KMS-11 (cell line): ENCODE data around the gene RAPGEF6.

Source experiments
- H2AFZ ChIP-seq: fragments of 200-600 bp; sonication (generic); 2 replicates; pipeline ENCODE4 v1.6.1; 2016; ENCODE audit warnings: antibody characterized with exemption, mixed run types, low read depth
- H3K27ac ChIP-seq: fragments of 200-600 bp; sonication (generic); 2 replicates; pipeline ENCODE4 v1.6.1; 2016; ENCODE audit warnings: mild to moderate bottlenecking, mixed run types
- H3K27me3 ChIP-seq: fragments of 200-600 bp; sonication (generic); 2 replicates; pipeline ENCODE4 v1.6.1; 2017; ENCODE audit warnings: mild to moderate bottlenecking, low read depth, mixed run types, moderate library complexity; ENCODE audit not compliant: insufficient read depth
- H3K36me3 ChIP-seq: fragments of 200-600 bp; sonication (generic); 2 replicates; pipeline ENCODE4 v1.6.1; 2017; ENCODE audit warnings: mild to moderate bottlenecking, mixed run types; ENCODE audit not compliant: insufficient read depth
- H3K4me1 ChIP-seq: fragments of 200-600 bp; sonication (generic); 2 replicates; pipeline ENCODE4 v1.6.1; 2016; ENCODE audit warnings: mild to moderate bottlenecking, low read depth, mixed run types; ENCODE audit not compliant: poor library complexity, severe bottlenecking
- H3K4me2 ChIP-seq: fragments of 200-600 bp; sonication (generic); 2 replicates; pipeline ENCODE4 v1.7.0; 2016; ENCODE audit warnings: mild to moderate bottlenecking, mixed run types
- H3K4me3 ChIP-seq: fragments of 200-600 bp; sonication (generic); IDR thresholded peaks from 2 replicates; pipeline ENCODE4 v1.6.1; 2017; ENCODE audit warnings: low read depth, low read length, mixed read lengths; ENCODE audit not compliant: insufficient read depth
- H3K79me2 ChIP-seq: fragments of 200-600 bp; sonication (generic); 2 replicates; pipeline ENCODE4 v1.6.1; 2016; ENCODE audit warnings: low read depth, mixed run types; ENCODE audit not compliant: insufficient read depth
- H3K9ac ChIP-seq: fragments of 200-600 bp; sonication (generic); 2 replicates; pipeline ENCODE4 v1.6.1; 2016; ENCODE audit warnings: mild to moderate bottlenecking, mixed run types
- H4K20me1 ChIP-seq: fragments of 200-600 bp; sonication (generic); 2 replicates; pipeline ENCODE4 v1.6.1; 2016; ENCODE audit warnings: mild to moderate bottlenecking, mixed run types; ENCODE audit not compliant: insufficient read depth
- TF ChIP-seq, protein P1 (sequence below): fragments of 200-600 bp; sonication (generic); conservative IDR thresholded peaks from 2 replicates; pipeline ENCODE4 v1.6.1; 2017; ENCODE audit warnings: low read depth, mild to moderate bottlenecking, antibody characterized with exemption, low read length, moderate library complexity, mixed read lengths

RAPGEF6 gene

DNA sequence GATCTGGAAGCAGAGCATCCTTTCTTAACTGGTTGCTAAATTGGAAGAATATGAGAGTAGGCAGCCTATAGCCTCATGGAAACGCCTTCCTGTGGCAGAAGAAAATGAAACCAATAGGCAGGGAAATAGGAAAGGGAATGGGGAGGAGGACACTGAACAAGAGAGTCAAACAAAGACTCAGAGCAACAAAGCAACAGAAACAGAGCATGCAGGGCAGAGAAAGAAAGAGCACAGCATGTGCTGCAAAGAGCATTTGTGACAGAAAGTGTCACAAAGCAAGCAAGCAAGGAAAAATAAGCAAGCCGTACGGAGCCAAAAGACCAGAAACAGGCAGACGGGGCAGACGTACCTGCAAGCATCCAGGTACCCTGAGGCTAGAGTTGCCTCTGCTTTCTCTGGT is 123.1 kb downstream of the RAPGEF6 start:
- Histone ChIP-seq H4K20me1 (no peaks in the 10 kb centered on the region), H3K36me3 (no peaks in the 10 kb centered on the region), H3K4me3 (no peak overlapping the region), H2AFZ (no peak overlapping the region), H3K9ac (no peak overlapping the region), H3K27ac (no peak overlapping the region), H3K4me2 (no peak overlapping the region), H3K79me2 (no peaks in the 10 kb centered on the region), H3K4me1 (peaks cover 18% of the 10 kb centered on the region), H3K27me3 (no peaks in the 10 kb centered on the region)
- TF ChIP-seq, protein P1, sequence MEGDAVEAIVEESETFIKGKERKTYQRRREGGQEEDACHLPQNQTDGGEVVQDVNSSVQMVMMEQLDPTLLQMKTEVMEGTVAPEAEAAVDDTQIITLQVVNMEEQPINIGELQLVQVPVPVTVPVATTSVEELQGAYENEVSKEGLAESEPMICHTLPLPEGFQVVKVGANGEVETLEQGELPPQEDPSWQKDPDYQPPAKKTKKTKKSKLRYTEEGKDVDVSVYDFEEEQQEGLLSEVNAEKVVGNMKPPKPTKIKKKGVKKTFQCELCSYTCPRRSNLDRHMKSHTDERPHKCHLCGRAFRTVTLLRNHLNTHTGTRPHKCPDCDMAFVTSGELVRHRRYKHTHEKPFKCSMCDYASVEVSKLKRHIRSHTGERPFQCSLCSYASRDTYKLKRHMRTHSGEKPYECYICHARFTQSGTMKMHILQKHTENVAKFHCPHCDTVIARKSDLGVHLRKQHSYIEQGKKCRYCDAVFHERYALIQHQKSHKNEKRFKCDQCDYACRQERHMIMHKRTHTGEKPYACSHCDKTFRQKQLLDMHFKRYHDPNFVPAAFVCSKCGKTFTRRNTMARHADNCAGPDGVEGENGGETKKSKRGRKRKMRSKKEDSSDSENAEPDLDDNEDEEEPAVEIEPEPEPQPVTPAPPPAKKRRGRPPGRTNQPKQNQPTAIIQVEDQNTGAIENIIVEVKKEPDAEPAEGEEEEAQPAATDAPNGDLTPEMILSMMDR = no peak

DNA sequence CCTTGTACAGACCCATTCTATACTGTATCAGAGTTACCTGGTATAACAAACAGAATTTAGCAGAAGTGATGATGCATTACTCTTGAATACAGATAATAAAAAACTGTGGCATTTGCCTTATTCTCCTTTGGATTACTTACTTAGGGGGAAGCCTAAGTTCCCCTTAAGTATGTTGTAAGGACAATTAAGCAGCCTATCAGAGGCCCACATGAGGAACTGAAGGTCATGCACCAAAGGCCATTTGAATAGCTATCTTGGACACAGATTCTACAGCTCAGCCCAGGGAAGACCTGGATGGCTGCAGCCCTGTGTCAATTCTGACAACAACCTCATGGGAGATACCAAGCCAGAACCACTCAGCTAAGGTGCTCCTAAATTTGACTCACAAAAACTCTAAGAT is 125.2 kb downstream of the RAPGEF6 start:
- Histone ChIP-seq H3K4me3 (no peak overlapping the region), H3K27me3 (no peaks in the 10 kb centered on the region), H3K27ac (no peak overlapping the region), H3K4me1 (peaks cover 8% of the 10 kb centered on the region), H3K9ac (no peak overlapping the region), H3K4me2 (no peak overlapping the region), H3K79me2 (no peaks in the 10 kb centered on the region), H2AFZ (no peak overlapping the region), H3K36me3 (no peaks in the 10 kb centered on the region), H4K20me1 (no peaks in the 10 kb centered on the region)
- TF ChIP-seq, protein P1 = no peak

DNA sequence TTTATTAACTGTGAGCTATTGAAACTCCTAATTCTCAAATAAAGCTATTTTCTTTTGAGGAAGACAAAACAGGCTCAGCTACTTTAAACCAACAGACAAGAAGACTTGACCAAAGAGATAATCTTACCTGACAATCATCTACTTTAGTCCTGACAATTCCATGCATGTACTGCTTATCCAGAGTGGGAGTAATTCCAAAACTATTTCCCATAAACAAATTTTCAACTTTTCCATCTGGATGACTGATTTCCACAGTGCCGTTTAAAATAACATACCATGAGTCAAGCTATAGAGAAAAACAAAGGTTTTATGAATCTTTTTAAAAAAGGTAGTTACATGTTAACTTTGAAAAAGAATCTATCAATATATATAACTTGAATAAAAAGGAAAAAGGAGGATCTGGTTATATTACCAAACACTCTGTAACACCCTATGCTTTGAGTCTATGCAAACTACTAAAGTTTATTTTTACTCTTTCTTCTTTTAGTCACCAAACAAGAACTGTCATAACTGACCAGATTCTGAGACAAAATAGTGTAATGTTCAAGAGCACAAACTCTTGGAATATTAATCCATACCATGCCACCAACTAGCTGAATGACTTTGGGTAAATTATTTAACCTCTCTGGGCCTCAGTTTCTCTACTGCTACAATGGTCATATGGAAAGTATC is 129.7 kb downstream of the RAPGEF6 start:
- Histone ChIP-seq H4K20me1 (no peaks in the 10 kb centered on the region), H3K27ac (no peak overlapping the region), H2AFZ (no peak overlapping the region), H3K4me3 (no peak overlapping the region), H3K79me2 (no peaks in the 10 kb centered on the region), H3K36me3 (no peaks in the 10 kb centered on the region), H3K4me2 (no peak overlapping the region), H3K27me3 (no peaks in the 10 kb centered on the region), H3K4me1 (no peaks in the 10 kb centered on the region), H3K9ac (no peak overlapping the region)
- TF ChIP-seq, protein P1 = no peak

DNA sequence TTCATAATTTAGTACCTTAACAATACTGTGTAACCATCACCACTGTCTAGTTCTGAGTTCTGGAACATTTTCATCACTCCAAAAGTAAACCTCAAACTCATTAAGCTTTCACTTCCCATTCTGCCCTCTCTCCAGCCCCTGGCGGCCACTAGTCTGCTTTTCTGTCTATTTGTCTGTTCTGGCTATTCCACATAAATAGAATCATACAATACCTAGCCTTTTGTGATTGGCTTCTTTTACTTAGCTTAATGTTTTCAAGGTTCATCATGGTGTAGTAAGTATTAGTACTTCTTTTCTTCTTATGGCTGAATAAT is 138.7 kb downstream of the RAPGEF6 start:
- Histone ChIP-seq H3K4me2 (no peak overlapping the region), H3K36me3 (no peaks in the 10 kb centered on the region), H3K4me1 (peaks cover 3% of the 10 kb centered on the region), H3K9ac (no peak overlapping the region), H3K27ac (no peak overlapping the region), H4K20me1 (no peaks in the 10 kb centered on the region), H3K27me3 (no peaks in the 10 kb centered on the region), H2AFZ (no peak overlapping the region), H3K4me3 (no peak overlapping the region), H3K79me2 (no peaks in the 10 kb centered on the region)
- TF ChIP-seq, protein P1 = no peak
